ENCODE results near the gene MIEN1. TPM values are rescaled to one million over a fixed set of nuclear protein-coding genes. Genes with fewer than 3 reads are reported as not detected.

Gene MIEN1
- total and polyA plus RNA-seq, 2 of the 13 experiments (the other 11 are each of a cell fraction or from before 2014, with no cell fraction given), result 40.6 to 56.6 TPM

DNA sequence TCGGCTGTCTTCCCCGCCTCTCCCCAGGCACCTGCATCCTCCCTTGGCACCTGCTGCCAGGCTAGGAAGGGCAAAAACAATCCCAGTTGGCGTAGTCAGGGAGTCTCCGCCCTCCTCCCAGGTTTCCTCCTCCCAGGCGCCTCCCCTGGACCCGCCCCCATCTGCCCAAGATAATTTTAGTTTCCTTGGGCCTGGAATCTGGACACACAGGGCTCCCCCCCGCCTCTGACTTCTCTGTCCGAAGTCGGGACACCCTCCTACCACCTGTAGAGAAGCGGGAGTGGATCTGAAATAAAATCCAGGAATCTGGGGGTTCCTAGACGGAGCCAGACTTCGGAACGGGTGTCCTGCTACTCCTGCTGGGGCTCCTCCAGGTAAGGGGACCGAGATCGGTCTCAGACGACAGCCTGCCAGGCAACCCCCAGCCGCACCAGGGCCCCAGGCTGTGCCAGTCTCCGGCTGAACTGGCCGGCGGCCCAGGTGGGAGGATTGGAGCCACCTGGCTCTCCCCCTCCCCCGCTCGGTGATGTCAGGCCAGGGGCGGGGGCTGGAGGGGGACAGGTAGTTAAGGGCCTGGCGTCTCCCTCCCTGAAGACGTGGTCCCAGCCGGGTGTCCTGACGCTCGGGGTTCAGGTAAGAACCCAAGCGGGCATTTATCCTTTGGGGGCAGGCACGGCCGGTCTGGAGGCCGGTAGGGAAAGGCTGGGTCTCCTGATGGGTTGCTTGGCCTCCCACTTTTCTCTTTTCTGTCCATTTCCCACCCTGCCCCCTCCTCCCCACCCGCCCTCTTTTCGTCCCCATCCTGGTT lies 7.6 kb upstream of the MIEN1 start, which contains the start of gene GRB7 (continued):
- TF ChIP-seq, protein P1, sequence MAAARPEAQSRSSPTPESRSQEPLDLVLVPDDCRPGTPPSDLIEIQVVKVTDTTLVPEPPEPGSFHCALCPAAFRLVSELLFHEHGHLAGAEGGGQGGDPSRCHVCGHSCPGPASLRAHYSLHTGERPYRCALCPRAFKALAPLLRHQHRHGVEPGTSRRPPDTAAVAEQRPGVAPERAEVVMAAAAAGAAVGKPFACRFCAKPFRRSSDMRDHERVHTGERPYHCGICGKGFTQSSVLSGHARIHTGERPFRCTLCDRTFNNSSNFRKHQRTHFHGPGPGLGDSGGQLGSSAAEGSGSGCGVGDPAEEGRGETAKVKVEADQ (CRISPR knock-in tag; IDR thresholded peaks at IDR 0.05; ENCODE audit: borderline replicate concordance), result no peak; the same call in 1 of the 2 replicates
- TF ChIP-seq, protein P2, sequence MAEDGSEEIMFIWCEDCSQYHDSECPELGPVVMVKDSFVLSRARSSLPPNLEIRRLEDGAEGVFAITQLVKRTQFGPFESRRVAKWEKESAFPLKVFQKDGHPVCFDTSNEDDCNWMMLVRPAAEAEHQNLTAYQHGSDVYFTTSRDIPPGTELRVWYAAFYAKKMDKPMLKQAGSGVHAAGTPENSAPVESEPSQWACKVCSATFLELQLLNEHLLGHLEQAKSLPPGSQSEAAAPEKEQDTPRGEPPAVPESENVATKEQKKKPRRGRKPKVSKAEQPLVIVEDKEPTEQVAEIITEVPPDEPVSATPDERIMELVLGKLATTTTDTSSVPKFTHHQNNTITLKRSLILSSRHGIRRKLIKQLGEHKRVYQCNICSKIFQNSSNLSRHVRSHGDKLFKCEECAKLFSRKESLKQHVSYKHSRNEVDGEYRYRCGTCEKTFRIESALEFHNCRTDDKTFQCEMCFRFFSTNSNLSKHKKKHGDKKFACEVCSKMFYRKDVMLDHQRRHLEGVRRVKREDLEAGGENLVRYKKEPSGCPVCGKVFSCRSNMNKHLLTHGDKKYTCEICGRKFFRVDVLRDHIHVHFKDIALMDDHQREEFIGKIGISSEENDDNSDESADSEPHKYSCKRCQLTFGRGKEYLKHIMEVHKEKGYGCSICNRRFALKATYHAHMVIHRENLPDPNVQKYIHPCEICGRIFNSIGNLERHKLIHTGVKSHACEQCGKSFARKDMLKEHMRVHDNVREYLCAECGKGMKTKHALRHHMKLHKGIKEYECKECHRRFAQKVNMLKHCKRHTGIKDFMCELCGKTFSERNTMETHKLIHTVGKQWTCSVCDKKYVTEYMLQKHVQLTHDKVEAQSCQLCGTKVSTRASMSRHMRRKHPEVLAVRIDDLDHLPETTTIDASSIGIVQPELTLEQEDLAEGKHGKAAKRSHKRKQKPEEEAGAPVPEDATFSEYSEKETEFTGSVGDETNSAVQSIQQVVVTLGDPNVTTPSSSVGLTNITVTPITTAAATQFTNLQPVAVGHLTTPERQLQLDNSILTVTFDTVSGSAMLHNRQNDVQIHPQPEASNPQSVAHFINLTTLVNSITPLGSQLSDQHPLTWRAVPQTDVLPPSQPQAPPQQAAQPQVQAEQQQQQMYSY (CRISPR knock-in tag; IDR thresholded peaks at IDR 0.05), result peak; percentile 61; the same call in 1 of the 2 replicates
- no peak for TF ChIP-seq ZNF225 (CRISPR knock-in tag; IDR thresholded peaks at IDR 0.05)
- TF ChIP-seq, protein P3, sequence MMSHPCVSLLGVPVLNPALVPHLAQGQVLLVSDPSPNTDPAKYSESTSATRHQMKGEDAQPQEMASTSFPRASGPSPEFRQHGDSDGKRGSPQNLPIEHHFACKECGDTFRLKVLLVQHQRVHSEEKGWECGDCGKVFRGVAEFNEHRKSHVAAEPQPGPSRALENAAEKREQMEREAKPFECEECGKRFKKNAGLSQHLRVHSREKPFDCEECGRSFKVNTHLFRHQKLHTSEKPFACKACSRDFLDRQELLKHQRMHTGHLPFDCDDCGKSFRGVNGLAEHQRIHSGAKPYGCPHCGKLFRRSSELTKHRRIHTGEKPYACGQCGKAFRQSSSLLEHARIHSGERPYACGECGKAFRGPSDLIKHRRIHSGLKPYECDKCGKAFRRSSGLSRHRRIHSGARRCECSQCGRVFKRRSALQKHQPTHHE (CRISPR knock-in tag; IDR thresholded peaks at IDR 0.05; ENCODE audit: borderline replicate concordance), result no peak; the same call in 1 of the 2 replicates
- TF ChIP-seq, protein P4, sequence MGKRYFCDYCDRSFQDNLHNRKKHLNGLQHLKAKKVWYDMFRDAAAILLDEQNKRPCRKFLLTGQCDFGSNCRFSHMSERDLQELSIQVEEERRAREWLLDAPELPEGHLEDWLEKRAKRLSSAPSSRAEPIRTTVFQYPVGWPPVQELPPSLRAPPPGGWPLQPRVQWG (CRISPR knock-in tag; IDR thresholded peaks at IDR 0.05; ENCODE audit: borderline replicate concordance, low read depth), result no peak
- peak; percentile 34; the same call in 1 of the 2 replicates for TF ChIP-seq ZNF747 (CRISPR knock-in tag; IDR thresholded peaks at IDR 0.05; ENCODE audit: borderline replicate concordance)
- no peak for TF ChIP-seq KMT2A (CRISPR knock-in tag; IDR thresholded peaks at IDR 0.05)
- peak; percentile 88; the same call in 1 of the 2 replicates for TF ChIP-seq MTF2 (CRISPR knock-in tag; IDR thresholded peaks at IDR 0.05; ENCODE audit: borderline replicate concordance)
- peak; percentile 64; the same call in 1 of the 2 replicates for TF ChIP-seq ZNF34 (CRISPR knock-in tag; IDR thresholded peaks at IDR 0.05; ENCODE audit: borderline replicate concordance)
- TF ChIP-seq, protein P5, sequence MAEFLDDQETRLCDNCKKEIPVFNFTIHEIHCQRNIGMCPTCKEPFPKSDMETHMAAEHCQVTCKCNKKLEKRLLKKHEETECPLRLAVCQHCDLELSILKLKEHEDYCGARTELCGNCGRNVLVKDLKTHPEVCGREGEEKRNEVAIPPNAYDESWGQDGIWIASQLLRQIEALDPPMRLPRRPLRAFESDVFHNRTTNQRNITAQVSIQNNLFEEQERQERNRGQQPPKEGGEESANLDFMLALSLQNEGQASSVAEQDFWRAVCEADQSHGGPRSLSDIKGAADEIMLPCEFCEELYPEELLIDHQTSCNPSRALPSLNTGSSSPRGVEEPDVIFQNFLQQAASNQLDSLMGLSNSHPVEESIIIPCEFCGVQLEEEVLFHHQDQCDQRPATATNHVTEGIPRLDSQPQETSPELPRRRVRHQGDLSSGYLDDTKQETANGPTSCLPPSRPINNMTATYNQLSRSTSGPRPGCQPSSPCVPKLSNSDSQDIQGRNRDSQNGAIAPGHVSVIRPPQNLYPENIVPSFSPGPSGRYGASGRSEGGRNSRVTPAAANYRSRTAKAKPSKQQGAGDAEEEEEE (CRISPR knock-in tag; IDR thresholded peaks at IDR 0.05; ENCODE audit: borderline replicate concordance), result no peak
- TF ChIP-seq, protein P6, sequence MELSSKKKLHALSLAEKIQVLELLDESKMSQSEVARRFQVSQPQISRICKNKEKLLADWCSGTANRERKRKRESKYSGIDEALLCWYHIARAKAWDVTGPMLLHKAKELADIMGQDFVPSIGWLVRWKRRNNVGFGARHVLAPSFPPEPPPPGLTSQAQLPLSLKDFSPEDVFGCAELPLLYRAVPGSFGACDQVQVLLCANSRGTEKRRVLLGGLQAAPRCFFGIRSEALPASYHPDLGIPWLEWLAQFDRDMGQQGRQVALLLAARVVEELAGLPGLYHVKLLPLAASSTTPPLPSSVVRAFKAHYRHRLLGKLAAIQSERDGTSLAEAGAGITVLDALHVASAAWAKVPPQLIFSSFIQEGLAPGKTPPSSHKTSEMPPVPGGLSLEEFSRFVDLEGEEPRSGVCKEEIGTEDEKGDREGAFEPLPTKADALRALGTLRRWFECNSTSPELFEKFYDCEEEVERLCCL (CRISPR knock-in tag; IDR thresholded peaks at IDR 0.05; ENCODE audit: borderline replicate concordance), result no peak
- TF ChIP-seq, protein P7, sequence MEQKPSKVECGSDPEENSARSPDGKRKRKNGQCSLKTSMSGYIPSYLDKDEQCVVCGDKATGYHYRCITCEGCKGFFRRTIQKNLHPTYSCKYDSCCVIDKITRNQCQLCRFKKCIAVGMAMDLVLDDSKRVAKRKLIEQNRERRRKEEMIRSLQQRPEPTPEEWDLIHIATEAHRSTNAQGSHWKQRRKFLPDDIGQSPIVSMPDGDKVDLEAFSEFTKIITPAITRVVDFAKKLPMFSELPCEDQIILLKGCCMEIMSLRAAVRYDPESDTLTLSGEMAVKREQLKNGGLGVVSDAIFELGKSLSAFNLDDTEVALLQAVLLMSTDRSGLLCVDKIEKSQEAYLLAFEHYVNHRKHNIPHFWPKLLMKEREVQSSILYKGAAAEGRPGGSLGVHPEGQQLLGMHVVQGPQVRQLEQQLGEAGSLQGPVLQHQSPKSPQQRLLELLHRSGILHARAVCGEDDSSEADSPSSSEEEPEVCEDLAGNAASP (CRISPR knock-in tag; IDR thresholded peaks at IDR 0.05; ENCODE audit: borderline replicate concordance), result no peak
- TF ChIP-seq CREB1 (IDR thresholded peaks at IDR 0.05), result no peak
- peak; percentile 67 for TF ChIP-seq CREB1 (CRISPR knock-in tag; IDR thresholded peaks at IDR 0.05)
- 0 out of 2 replicates have a peak, but pooled peaks have one; percentile 63 for TF ChIP-seq ZNF230 (CRISPR knock-in tag; IDR thresholded peaks at IDR 0.05)
- TF ChIP-seq SMARCC2 (IDR thresholded peaks at IDR 0.05), result no peak
- TF ChIP-seq NFE2L2 (IDR thresholded peaks at IDR 0.05; ENCODE audit: low read length), result no peak

Measured in HepG2 (cell line).